Spleen (tissue), 11 donors: Measurements from ENCODE around the gene IFT172. TPM values are rescaled to one million over a fixed set of nuclear protein-coding genes. Genes with fewer than 3 reads are reported as not detected.

Source experiments
- DNase-seq: peaks from one replicate; pipeline ENCODE4 v3.0.0-alpha.2; 2020
- H3K27ac ChIP-seq, 8 donors: fragments of 200-600 bp; sonication (generic) in 7 of 8; 1 replicate in 4 of 8; 2 replicates in 4 of 8; pipeline versions ENCODE4 v1.5.0 to v1.8.0; 2016 to 2021; ENCODE audit warnings: inconsistent platforms in 4 of 8, mild to moderate bottlenecking in 4 of 8, moderate library complexity in 1 of 8
- H3K27me3 ChIP-seq, 7 donors: fragments of 200-600 bp; sonication (generic) in 6 of 7; replicated peaks in 1 of 7; 1 replicate in 4 of 7; 2 replicates in 3 of 7; pipeline versions ENCODE4 v1.5.0 to v1.8.0; 2016 to 2021; ENCODE audit warnings: inconsistent platforms in 3 of 7, mild to moderate bottlenecking in 1 of 7
- H3K36me3 ChIP-seq, 6 donors: fragments of 200-600 bp; sonication (generic) in 5 of 6; 1 replicate in 4 of 6; 2 replicates in 2 of 6; pipeline versions ENCODE4 v1.5.0 to v1.8.0; 2016 to 2021; ENCODE audit warnings: inconsistent platforms in 2 of 6
- H3K4me1 ChIP-seq, 6 donors: fragments of 200-600 bp; sonication (generic) in 5 of 6; 1 replicate in 3 of 6; 2 replicates in 3 of 6; pipeline versions ENCODE4 v1.5.0 to v1.8.0; 2016 to 2021; ENCODE audit warnings: inconsistent platforms in 3 of 6
- H3K4me3 ChIP-seq, 8 donors: fragments of 200-600 bp; sonication (generic) in 7 of 8; 1 replicate in 4 of 8; 2 replicates in 4 of 8; pipeline versions ENCODE4 v1.5.0 to v1.8.0; 2016 to 2021; ENCODE audit warnings: inconsistent platforms in 4 of 8, mild to moderate bottlenecking in 4 of 8, moderate library complexity in 2 of 8
- H3K9me3 ChIP-seq, 8 donors: fragments of 200-600 bp; sonication (generic) in 7 of 8; 1 replicate in 4 of 8; 2 replicates in 4 of 8; pipeline versions ENCODE4 v1.5.0 to v1.8.0; 2016 to 2021; ENCODE audit warnings: inconsistent platforms in 4 of 8
- POLR2A ChIP-seq, 3 donors: fragments of 450-650 bp; IDR thresholded peaks; one replicate each; pipeline ENCODE4 v1.5.1; 2017; ENCODE audit warnings: antibody characterized with exemption in 3 of 3, mild to moderate bottlenecking in 1 of 3
- POLR2AphosphoS5 ChIP-seq, 3 donors: sonication (generic); formaldehyde crosslinking; IDR thresholded peaks; one replicate each; pipeline ENCODE4 v1.5.1; 2017; ENCODE audit warnings: antibody characterized with exemption in 3 of 3
- WGBS, 5 donors: extraction: QIAGEN DNeasy Blood & Tissue Kit in 3 of 5; methylation state at CpG; one replicate each; pipeline versions ENCODE4 v1.1.5 to v1.1.7; 2013 to 2018; 5-methylcytosine and 5-hydroxymethylcytosine counted together
- intact Hi-C: fragments of 100-400 bp; cut with DNase I; formaldehyde crosslinking; loops from one replicate; pipeline ENCODE4 v1.15.0; 2023; ENCODE audit warnings: low total_unique reads
- polyA plus RNA-seq, 3 donors: library from polyadenylated mRNA; stranded (reverse); fragments of 200-250 nt; gene quantifications; one replicate each; pipeline ENCODE4 v1.2.1, GENCODE V29; 2013
- small RNA-seq, 4 donors: library from RNA; depleted of rRNA; stranded (forward); fragments of <200 nt; gene quantifications; one replicate each; pipeline ENCODE3, GENCODE V24; 2016
- total RNA-seq, 7 donors: library from RNA; depleted of rRNA in 3 of 7; stranded (reverse); fragments of >200 nt in 3 of 7; fragmentation: NEBNext Ultra II Directional in 4 of 7; extraction: Animal tissue kit (Norgen Biotek cat#: 25700) in 4 of 7; gene quantifications; one replicate each; pipeline versions ENCODE4 v1.1.0 to v1.2.1, GENCODE V29; 2016 to 2021
- TF ChIP-seq, protein P1 (sequence below), 11 experiments: fragments of 200-600 bp in 7 of 11; fragments of 450-650 bp in 4 of 11; sonication (generic) in 4 of 11; IDR thresholded peaks in 8 of 11; conservative IDR thresholded peaks in 3 of 11; 1 replicate in 7 of 11; 2 replicates in 4 of 11; pipeline versions ENCODE4 v1.4.0 to v1.8.0; 2016 to 2021; ENCODE audit warnings: antibody characterized with exemption in 11 of 11, inconsistent platforms in 4 of 11, mild to moderate bottlenecking in 1 of 11
- donor health status: healthy with polysubstance abuse.
- donor health status: DM: no; HTN: no; CAD: no; lungs with moderate emphysema.
- donor health status: DM: no; HTN: no; CAD: no.
- donor health status: Bipolar disorder and iron deficiency.
- donor health status: healthy.
- donor health status: DM: no; HTN: no; CAD: no.
- donor health status: DM: yes; HTN: yes; CAD: no.

Gene IFT172
- total and polyA plus RNA-seq, 10 donors: 14.4 to 48.4 (median 35.1) TPM

DNA sequence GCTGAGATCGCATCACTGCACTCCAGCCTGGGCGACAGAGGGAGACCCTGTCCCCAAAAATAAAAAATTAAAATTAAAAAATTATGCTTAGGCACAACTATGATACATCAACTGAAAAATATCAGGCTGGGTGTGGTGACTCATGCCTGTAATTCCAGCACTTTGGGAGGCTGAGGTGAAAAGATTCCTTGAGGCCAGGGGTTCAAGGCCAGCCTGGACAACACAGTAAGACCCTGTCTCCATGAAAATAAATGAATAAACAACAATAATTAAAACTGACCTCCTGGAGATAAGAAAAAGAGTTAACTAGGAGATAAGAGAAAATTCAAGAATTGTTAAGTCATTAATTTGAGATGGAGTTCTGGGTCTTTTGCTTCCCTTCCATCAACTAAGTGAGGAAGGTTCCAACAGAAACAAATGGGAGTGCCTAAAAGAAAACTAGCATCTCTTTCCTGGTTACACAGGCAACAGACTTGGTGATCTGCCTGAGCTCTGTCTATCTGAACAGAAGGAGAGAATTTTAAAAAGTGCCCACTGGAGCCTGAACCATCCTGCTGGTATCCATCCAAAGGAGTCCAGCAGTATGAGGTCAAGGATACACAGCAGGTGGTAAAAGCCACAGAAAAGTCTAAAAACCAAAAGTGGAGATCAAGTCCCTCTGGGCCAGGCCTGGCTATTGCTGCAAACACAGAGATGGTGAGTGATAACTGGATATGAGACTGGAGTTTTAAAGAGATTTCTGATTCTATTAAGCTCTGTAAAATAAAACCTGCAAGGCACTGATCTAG, 89.0 kb downstream of the IFT172 start:
- peaks cover 0 to 49% (median 8%) of the 10 kb centered on the region in 6 donors for H3K4me1 ChIP-seq
- WGBS, 5 donors: 95 to 100% (median 98%) methylated on average over 2 of the region's 2 CpGs
- TF ChIP-seq POLR2AphosphoS5 (IDR thresholded peaks at IDR 0.05) (no peak), POLR2A (IDR thresholded peaks at IDR 0.05) (no peak)
- TF ChIP-seq, protein P1, sequence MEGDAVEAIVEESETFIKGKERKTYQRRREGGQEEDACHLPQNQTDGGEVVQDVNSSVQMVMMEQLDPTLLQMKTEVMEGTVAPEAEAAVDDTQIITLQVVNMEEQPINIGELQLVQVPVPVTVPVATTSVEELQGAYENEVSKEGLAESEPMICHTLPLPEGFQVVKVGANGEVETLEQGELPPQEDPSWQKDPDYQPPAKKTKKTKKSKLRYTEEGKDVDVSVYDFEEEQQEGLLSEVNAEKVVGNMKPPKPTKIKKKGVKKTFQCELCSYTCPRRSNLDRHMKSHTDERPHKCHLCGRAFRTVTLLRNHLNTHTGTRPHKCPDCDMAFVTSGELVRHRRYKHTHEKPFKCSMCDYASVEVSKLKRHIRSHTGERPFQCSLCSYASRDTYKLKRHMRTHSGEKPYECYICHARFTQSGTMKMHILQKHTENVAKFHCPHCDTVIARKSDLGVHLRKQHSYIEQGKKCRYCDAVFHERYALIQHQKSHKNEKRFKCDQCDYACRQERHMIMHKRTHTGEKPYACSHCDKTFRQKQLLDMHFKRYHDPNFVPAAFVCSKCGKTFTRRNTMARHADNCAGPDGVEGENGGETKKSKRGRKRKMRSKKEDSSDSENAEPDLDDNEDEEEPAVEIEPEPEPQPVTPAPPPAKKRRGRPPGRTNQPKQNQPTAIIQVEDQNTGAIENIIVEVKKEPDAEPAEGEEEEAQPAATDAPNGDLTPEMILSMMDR (IDR thresholded peaks at IDR 0.05 in 8 of 11, conservative IDR thresholded peaks at IDR 0.05 in 3 of 11): no peak
- H3K4me3 ChIP-seq: no peak overlapping the region
- intact Hi-C loops: no loop called here
- no peak for DNase-seq
- no peaks in the 10 kb centered on the region for H3K27me3 ChIP-seq
- peaks cover 0 to 50% (median 2%) of the 10 kb centered on the region in 6 donors for H3K36me3 ChIP-seq
- H3K9me3 ChIP-seq: no peaks in the 10 kb centered on the region
- no peak overlapping the region for H3K27ac ChIP-seq

DNA sequence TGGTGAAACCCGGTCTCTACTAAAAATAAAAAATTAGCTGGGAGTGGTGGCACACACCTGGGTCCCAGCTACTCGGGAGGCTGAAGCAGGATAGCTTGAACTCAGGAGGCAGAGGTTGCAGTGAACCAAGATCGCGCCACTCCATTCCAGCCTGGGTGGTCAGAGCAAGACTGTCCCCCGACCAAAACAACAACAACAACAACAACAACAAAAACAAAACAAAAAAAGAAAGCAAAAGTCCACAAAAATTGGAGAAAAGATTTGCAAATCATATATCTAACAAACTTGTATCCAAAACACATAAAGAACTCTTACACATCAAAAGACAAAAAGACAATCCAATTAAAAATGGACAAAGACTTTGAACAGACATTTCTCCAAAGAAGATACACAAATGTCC, 90.6 kb downstream of the IFT172 start:
- intact Hi-C loops: no loop called here
- Histone ChIP-seq H3K4me1 (peaks cover 0 to 36% (median 6%) of the 10 kb centered on the region in 6 donors), H3K9me3 (no peaks in the 10 kb centered on the region), H3K4me3 (no peak overlapping the region), H3K27ac (no peak overlapping the region), H3K27me3 (no peaks in the 10 kb centered on the region), H3K36me3 (peaks cover 0 to 37% (median 0%) of the 10 kb centered on the region in 6 donors)
- 87 to 95% (median 92%) methylated on average over 5 of the region's 5 CpGs for WGBS, 5 donors
- DNase-seq: no peak
- TF ChIP-seq POLR2AphosphoS5 (IDR thresholded peaks at IDR 0.05) (no peak), POLR2A (IDR thresholded peaks at IDR 0.05) (no peak)
- TF ChIP-seq, protein P1 (IDR thresholded peaks at IDR 0.05 in 8 of 11, conservative IDR thresholded peaks at IDR 0.05 in 3 of 11): no peak

Small RNA genes lying within 50 kb of the gene (small RNA-seq; reads per million reads assigned to genes)
- 0 reads per million in 4 donors for gene RNU6-986P

Other genes starting within 250 kb of the IFT172 start
- under 1 TPM in 2 of 7 donors, not detected in 5; 0.32 to 0.34 TPM for gene SLC30A3, start 226.7 kb downstream of the IFT172 start, total RNA-seq
- gene SLC30A3, start 226.7 kb downstream of the IFT172 start, polyA plus RNA-seq: under 1 TPM; 0.05 to 0.16 (median 0.07) TPM
- gene DNAJC5G, start 214.3 kb downstream of the IFT172 start, total RNA-seq: not detected
- not detected for gene DNAJC5G, start 214.3 kb downstream of the IFT172 start, polyA plus RNA-seq
- gene TRIM54, start 207.3 kb downstream of the IFT172 start, total RNA-seq: 1 to 10 TPM in 1 of 7 donors, under 1 TPM in 5, not detected in 1; 0.23 to 3.1 (median 0.48) TPM
- gene TRIM54, start 207.3 kb downstream of the IFT172 start, polyA plus RNA-seq: under 1 TPM; 0.22 to 0.77 (median 0.49) TPM
- gene UCN, start 181.3 kb downstream of the IFT172 start, total RNA-seq: 1 to 10 TPM; 1.9 to 3.9 (median 2.4) TPM
- gene UCN, start 181.3 kb downstream of the IFT172 start, polyA plus RNA-seq: 1 to 10 TPM; 2.5 to 4.4 (median 3.4) TPM
- gene MPV17, start 166.6 kb downstream of the IFT172 start, total RNA-seq: 100 to 1,000 TPM in 1 of 7 donors, 10 to 100 TPM in 6; 58.0 to 101 (median 73.9) TPM
- 10 to 100 TPM; 78.8 to 83.1 (median 81.7) TPM for gene MPV17, start 166.6 kb downstream of the IFT172 start, polyA plus RNA-seq
- gene GTF3C2, start 133.0 kb downstream of the IFT172 start, total RNA-seq: 10 to 100 TPM; 56.8 to 73.8 (median 61.9) TPM
- gene GTF3C2, start 133.0 kb downstream of the IFT172 start, polyA plus RNA-seq: 10 to 100 TPM; 27.5 to 39.1 (median 37.1) TPM
- gene EIF2B4, start 119.4 kb downstream of the IFT172 start, total RNA-seq: 10 to 100 TPM; 26.5 to 33.9 (median 30.3) TPM
- gene EIF2B4, start 119.4 kb downstream of the IFT172 start, polyA plus RNA-seq: 10 to 100 TPM; 33.4 to 58.1 (median 48.5) TPM
- 100 to 1,000 TPM; 102 to 140 (median 118) TPM for gene SNX17, start 119.1 kb downstream of the IFT172 start, total RNA-seq
- 100 to 1,000 TPM in 1 of 3 donors, 10 to 100 TPM in 2; 84.9 to 128 (median 86.5) TPM for gene SNX17, start 119.1 kb downstream of the IFT172 start, polyA plus RNA-seq
- 10 to 100 TPM; 13.6 to 20.2 (median 17.7) TPM for gene ZNF513, start 109.0 kb downstream of the IFT172 start, total RNA-seq
- 10 to 100 TPM; 14.2 to 29.0 (median 26.7) TPM for gene ZNF513, start 109.0 kb downstream of the IFT172 start, polyA plus RNA-seq
- gene PPM1G, start 80.2 kb downstream of the IFT172 start, total RNA-seq: 10 to 100 TPM; 44.9 to 59.3 (median 49.9) TPM
- 10 to 100 TPM; 36.0 to 51.2 (median 45.0) TPM for gene PPM1G, start 80.2 kb downstream of the IFT172 start, polyA plus RNA-seq
- gene NRBP1, start 61.1 kb downstream of the IFT172 start, total RNA-seq: 10 to 100 TPM; 57.8 to 82.0 (median 68.2) TPM
- gene NRBP1, start 61.1 kb downstream of the IFT172 start, polyA plus RNA-seq: 10 to 100 TPM; 41.8 to 52.9 (median 42.5) TPM
- 1 to 10 TPM in 6 of 7 donors, not detected in 1; 2.2 to 5.4 (median 3.3) TPM for gene KRTCAP3, start 47.4 kb downstream of the IFT172 start, total RNA-seq
- gene KRTCAP3, start 47.4 kb downstream of the IFT172 start, polyA plus RNA-seq: 1 to 10 TPM; 2.5 to 5.7 (median 4.5) TPM
- gene FNDC4, start 5.5 kb upstream of the IFT172 start, total RNA-seq: 10 to 100 TPM in 2 of 7 donors, 1 to 10 TPM in 5; 2.6 to 10.9 (median 8.1) TPM
- gene FNDC4, start 5.5 kb upstream of the IFT172 start, polyA plus RNA-seq: 1 to 10 TPM; 3.3 to 7.9 (median 4.2) TPM
- 1 to 10 TPM in 6 of 7 donors, under 1 TPM in 1; 0.33 to 6.7 (median 3.3) TPM for gene GCKR, start 7.1 kb upstream of the IFT172 start, total RNA-seq
- 1 to 10 TPM in 2 of 3 donors, under 1 TPM in 1; 0.59 to 3.4 (median 3.3) TPM for gene GCKR, start 7.1 kb upstream of the IFT172 start, polyA plus RNA-seq
- 10 to 100 TPM; 31.6 to 61.8 (median 38.4) TPM for gene ZNF512, start 93.3 kb upstream of the IFT172 start, total RNA-seq
- 10 to 100 TPM; 16.7 to 17.5 (median 17.2) TPM for gene ZNF512, start 93.3 kb upstream of the IFT172 start, polyA plus RNA-seq
- 1 to 10 TPM; 2.1 to 7.8 (median 4.0) TPM for gene CCDC121, start 139.3 kb upstream of the IFT172 start, total RNA-seq
- gene CCDC121, start 139.3 kb upstream of the IFT172 start, polyA plus RNA-seq: 1 to 10 TPM; 1.5 to 3.5 (median 1.7) TPM
- 10 to 100 TPM; 18.0 to 29.4 (median 23.5) TPM for gene GPN1, start 139.3 kb upstream of the IFT172 start, total RNA-seq
- gene GPN1, start 139.3 kb upstream of the IFT172 start, polyA plus RNA-seq: 10 to 100 TPM; 20.7 to 27.8 (median 24.8) TPM
- 10 to 100 TPM; 28.7 to 42.1 (median 31.3) TPM for gene SUPT7L, start 173.9 kb upstream of the IFT172 start, total RNA-seq
- 10 to 100 TPM; 22.9 to 31.1 (median 30.7) TPM for gene SUPT7L, start 173.9 kb upstream of the IFT172 start, polyA plus RNA-seq
- gene SLC4A1AP, start 174.1 kb upstream of the IFT172 start, total RNA-seq: 10 to 100 TPM; 17.3 to 25.4 (median 21.4) TPM
- 10 to 100 TPM; 10.5 to 13.5 (median 11.1) TPM for gene SLC4A1AP, start 174.1 kb upstream of the IFT172 start, polyA plus RNA-seq